NCI-H146 treated with DMSO at 0.1 percent for 48 hours (cell line): Measurements from ENCODE around the gene MAGI2.

Experiments
- DNase-seq: peaks from one replicate; lab custom pipeline; 2025; ENCODE audit not compliant: unreplicated experiment; lab: John Stamatoyannopoulos, UW

The MAGI2 gene

DNA sequence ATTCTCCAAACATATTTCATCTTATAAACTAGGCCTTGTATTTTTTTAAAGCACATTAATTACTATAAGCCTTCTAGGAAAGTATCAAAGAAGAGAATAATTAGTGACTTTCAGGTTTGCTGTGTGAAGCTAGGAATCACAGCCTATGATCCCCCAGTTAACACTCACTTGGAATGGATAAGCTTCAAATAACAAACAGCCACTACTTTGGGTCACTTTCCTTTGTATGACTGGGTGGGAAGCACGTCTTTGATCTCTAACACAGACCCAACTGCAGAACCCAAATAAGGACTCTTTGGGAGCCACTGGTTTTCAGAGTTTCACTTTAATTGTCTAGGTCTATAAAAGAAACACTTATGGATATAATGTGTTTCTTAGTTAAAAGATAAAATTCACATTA is 769.3 kb downstream of the MAGI2 start:
- DNase-seq, result no peak

DNA sequence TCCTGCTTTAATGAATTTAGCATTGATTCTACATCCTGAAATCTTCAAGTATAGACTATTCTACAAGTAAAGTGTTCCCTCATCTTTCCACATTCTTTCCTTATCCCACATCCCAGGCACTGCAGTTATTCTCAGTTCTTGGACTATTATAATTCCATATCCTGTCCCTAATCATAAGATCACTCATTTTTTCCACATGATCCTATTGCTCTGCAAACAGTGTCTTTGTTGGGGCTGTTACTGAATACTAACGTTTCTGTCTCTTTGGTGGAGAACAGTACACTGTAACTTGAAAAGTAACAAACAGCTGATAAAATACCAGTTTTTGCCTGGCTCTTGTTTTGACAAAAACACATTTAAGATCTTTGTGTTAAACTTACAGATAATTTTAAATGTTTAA is 769.9 kb downstream of the MAGI2 start:
- DNase-seq, result no peak

DNA sequence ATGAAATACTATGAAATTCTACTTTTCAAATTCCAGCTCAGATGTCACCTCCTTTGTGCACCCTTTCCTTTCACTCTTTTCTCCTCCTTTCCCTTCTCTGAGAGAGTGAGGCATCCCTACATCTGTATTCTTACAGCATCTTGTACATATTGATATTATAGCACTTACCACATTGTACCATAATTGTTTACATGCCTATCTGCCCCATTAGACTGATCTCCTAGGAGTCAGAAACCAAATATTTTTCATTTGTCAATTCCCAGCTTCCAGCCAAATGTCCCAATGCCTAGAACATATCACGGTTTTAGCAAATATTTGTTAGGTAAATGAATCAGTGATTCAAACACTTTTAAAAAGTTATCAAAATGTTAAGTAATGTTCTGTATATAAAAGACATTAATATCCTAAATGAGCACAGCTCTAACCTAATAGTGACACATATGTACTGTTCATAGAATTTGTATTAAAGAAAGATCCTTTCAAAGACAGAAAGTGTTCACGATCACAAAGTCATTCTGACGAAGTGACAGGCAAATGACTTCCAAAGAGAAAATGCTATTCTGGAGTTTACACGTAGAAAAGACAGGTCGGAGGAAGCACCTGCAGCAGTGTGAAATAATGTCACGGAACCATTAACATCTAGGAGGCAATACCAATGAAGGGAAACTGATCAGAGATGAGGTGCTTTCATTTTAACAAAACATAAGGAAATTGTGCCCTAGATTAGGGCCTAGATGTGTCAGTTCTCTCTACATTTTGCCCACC is 774.2 kb downstream of the MAGI2 start:
- no peak for DNase-seq

DNA sequence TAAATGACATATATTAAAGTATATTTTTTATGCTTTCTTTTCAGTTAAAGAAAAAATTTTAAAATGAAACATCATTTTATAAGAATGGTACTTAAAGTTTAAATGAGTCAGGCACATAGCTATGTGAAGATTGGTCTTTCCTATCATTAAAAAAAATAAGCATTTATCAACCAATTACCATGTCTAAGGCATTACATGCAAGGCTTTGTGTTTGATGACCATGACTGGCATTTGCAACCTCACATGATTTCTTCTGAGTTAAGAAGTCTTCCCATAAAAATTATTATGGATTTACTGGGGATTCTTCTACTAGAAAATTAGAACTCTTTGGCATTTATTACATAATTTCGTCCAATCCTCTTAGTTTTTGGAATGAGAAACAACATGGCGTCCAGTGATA is 776.1 kb downstream of the MAGI2 start:
- DNase-seq, result no peak

DNA sequence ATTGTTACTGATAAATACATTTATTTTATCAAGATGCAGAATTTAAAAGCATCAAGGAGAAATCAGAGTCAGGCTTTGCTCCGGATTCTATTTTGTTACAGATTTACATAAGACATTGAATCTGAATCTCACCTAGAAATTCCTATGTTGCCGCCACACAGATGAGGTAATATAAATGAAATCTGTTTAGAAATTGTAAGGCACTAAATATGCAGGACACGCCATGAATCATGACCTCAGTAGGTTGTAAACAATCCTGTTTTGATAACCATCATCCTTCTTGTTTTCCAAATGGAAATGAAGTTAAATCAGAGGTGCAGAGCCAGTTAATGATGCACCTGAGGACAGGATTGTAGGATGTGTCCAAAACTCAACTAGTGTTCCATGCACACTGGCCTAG is 778.0 kb downstream of the MAGI2 start:
- DNase-seq, result no peak

DNA sequence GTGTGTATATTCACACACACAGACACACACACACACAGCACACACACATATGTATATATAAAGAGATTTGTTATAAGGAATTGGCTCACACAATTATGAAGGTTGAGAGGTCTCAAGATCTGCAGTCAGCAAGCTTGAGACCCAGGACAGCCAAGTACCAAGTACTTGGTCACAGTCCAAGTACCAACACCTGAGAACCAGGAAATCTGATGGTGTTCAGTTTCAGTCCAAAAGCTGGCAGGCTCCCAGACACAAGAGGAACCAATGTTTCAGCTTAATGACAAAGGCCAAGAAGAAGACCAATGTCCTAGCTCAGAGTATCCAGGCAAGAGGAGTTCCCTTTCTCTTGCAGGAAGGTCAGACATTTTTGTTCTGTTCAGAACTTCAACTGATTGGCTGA is 780.2 kb downstream of the MAGI2 start:
- no peak for DNase-seq

DNA sequence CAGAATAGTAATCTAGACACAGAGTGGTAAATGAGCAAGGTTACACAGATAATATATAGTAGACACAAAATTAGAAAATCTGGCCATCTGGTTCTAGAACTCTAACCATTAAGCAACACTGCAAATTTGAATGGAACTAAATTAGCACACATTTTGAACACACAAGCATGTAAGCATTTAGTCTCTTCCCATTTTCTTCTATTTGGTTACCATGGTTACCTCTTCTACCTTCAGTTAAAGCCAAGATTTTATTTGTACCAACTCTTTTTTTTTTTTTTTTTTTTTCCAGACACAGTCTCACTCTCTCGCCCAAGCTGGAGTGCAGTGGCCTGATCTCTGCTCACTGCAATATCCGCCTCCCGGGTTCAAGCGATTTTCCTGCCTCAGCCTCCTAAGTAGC is 790.5 kb downstream of the MAGI2 start:
- no peak for DNase-seq

DNA sequence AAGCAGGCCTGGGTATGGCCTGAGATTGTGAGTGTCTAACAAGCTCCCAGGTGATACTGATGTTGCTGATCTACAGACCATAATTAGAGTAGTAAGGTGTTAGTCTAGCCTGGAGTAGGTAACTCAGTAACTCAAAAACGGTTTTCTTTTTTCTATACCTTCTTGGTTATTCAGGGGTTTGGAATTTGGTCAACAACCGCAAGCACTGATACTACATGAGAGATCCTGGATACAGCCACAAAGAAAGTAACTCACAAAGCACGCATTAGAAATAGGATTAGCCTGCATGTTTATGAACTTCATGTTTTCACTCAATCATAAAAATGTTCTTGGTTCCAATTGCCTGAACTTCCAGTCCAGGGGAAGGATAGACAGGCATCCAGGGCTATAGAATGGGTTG is 803.5 kb downstream of the MAGI2 start:
- DNase-seq, result no peak

DNA sequence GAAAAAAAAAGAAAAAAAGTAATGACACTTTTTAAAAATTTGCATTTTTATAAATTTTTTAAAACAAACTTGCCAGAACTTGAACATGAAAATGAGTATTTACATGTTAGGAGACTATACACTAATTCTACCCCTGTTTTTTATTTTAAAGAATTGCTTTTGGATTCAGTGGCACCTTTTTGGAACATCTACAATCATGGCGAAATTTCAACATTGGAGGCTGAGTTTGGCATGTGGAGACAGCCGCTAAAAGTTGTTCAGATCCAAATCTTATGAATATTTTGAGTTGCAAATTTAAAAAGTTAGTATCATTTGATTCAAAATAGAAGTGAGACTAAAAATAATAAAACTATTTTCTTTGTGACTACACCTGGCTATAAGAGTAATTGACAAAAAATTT is 804.2 kb downstream of the MAGI2 start:
- no peak for DNase-seq

DNA sequence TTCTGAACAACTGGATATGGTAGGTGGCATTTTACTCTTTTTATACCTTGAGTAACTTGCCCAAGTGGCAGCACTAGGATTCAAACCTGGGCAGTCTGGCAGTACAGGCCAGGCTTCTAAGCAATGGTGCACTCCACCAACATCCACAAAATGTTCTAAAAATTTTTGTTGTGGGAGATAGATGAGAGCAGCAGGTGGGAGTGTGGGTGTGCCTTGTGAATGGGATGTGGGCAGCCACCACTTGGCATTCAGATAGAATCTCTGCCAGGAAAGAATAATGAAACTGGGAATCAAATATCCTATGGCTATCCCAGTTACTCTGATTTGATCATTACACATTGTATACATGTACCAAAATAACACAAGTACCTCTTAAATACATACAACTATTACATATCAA is 810.7 kb downstream of the MAGI2 start:
- DNase-seq, result no peak

DNA sequence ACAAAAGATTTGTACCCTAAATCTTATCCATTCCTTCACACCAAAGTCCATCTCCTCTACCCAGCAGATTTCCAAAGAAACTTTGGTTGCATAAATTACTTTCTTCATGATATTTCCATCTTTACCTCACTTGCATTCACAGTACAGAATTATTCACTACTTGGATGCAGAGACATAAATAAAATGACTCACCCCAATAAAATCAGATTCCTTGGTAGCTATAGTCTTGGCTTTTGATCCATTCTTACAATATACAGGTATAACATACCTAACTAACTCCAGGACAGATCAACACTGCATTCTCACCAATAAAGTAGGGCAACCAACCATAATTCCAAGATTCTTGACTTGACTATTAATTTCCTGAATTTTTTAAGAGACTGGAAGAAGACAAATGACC is 815.1 kb downstream of the MAGI2 start:
- DNase-seq, result no peak

DNA sequence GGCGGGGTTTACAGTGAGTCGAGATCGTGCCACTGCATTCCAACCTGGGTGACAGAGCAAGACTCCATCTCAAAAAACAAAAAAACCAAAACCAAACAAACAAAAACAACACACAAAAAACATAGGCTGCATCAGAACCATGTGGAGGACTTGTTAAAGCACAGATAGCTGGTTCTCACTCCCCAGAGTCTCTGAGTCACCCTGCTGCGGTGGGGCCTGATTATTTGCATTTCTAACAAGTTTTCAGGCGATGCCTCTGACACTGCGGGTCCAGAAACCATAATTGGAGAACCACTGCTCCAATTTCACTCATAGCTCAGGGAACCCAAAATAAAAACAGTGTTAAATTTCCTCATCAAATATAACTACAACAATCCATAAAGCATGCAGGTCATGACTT is 816.7 kb downstream of the MAGI2 start:
- DNase-seq, result no peak

DNA sequence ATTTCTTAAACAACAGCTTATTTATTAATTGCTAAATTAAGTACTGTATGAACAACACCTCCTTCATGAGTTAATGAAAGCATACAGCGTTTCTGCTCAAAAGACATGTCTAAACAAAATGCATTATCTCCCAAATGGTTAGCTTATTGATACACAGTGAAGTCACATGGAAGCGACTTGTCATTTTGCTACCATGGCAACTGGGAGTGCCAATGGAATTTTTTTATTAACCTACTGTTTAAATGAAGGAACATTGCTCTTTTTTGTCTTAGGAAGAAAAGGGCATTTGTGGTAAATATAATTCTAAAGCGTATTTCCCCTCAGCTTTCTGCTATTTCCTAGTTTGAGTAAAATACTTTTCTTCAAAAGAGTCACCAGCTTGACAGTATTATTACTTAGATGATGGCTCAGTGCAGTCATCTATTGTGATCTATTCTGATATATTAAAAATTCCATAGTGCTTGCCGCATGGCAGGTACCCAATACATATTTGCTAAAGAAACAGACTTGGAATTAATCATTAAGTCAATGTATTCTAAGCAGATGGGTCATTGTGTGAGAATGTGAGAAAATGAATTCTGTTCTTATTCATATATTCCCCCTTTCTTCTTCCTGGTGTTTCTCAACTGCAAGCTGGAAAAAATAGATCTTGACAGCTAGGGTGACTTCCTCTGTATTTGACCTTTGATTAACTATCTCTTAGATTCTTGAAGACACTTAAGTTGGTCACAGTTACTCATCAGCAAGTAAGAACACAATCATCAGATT is 818.3 kb downstream of the MAGI2 start:
- DNase-seq, result no peak

DNA sequence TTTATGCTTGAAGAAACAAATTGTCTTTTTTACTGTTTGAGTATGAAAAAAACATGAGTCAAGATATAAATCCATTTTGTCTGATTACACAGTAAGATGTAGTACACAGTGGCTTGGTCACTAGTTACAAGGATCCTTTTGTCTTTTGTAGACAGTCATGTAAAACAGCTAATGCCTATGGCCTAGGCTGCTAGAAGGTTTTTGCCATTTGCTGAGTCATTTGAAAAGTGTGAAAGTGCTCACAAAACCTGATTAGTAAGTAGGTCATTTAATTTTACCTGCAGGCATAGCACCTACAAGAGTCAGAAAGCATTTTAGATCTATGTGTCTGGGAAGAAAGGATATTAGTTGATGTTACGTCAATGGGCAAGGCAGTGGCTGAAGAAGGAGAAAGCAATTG is 819.4 kb downstream of the MAGI2 start:
- no peak for DNase-seq

DNA sequence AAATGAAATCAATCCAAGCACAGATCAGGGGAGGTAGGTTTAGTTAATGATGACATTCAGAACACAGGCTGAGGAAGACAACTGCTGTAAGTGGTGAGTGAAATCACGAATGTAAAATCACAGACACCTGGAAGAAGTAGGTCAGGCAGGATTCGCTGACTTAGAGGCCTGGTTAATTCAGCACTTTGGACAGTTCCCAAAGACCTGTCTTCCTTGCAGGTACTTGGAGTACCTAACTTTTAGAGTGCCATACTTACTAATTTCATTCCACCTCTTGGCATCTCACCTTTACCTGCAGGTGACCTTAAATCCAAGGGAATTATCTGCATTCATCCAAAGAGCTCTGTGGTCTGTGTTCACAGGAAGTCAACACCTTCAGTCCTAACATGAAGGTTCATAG is 832.5 kb downstream of the MAGI2 start:
- DNase-seq, result no peak

DNA sequence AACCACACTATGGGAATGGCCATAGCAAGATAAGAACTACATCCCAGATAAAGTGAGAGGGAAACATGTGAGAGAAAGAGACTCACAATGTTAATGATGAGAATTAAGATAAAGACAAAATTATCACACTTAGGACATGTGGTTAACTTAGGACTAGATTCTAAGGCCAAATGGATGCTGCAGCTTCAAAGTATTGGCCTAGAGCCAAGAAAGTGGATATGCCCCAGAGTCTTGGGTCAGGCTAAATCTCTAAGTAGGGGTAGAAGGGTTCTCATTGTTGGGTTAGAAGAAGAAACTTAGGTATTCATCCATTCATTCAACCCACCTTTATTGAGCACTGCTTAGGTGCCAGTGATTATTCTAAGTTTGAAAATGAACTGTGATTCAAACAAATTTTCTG is 836.9 kb downstream of the MAGI2 start:
- no peak for DNase-seq

DNA sequence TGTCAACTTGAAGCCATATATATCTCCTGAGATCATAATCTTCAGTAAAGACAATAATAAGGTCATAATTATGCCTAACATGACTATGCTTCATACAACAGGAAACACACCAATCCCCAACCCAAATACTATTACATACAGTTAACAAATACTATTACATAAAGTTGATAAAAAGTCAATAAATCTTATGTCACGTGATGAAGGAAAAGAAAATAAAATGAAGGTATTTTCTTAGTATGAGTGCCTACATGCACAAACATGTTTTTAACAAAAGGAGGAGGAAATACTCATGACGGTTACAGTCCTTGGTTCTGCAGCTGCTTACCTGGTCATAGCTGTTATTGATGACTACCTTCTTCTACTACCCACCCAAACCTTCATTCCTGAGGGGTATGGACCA is 844.2 kb downstream of the MAGI2 start:
- no peak for DNase-seq

DNA sequence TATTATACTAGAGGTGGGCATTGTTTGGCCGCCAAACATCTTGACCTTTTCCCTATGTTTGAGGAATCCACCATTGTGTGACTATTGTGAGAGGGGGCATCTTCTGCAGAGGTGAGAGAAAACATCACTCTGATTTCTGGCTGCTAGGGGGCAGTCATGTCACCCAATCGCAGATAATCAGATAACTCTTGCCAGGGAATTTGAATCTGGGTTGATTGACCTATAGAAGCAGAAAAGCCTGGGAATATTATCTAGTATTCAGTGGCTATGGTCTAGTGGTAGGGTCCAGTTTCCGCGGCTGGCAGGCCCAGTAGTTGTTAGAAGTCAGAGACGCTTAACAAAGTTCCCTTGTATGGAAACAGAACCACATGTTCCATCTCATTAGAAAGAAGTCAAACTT is 846.4 kb downstream of the MAGI2 start:
- no peak for DNase-seq

DNA sequence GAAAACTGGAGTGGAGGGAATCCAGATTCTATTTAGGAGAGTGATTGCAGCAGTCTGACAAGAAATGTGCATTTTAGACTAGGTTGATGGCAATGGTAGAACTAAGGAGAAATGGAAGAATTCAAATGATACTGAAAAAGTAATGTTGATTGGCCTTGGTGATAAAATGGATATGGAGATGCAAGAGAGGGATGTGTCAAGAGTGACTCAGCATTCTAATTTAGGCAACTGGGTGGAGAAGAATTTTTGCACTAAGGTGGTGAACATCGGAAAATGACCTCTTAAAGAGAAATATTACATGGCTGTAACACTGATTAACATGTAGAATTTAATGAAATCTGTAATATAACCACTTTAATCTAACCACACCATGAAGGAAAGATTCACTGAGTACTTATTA is 848.3 kb downstream of the MAGI2 start:
- no peak for DNase-seq

DNA sequence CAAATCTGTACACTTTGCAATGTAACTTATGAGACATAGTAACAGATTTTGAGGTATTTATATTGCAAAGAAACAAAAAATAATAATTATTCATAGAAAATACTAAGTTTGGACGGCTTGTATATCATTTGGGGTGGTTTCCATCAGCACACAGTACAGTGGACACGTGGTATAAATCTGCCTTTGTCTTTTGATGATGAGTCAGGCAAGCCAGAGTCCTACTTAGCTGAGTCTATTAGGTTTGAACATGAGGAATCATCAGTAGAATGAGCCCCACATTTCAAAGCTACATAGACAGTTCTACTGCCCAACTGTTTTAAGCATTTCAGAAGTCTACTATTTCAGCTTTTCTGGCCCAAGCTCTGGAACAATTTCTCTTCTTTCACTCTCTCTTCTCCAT is 851.7 kb downstream of the MAGI2 start:
- DNase-seq, result no peak

DNA sequence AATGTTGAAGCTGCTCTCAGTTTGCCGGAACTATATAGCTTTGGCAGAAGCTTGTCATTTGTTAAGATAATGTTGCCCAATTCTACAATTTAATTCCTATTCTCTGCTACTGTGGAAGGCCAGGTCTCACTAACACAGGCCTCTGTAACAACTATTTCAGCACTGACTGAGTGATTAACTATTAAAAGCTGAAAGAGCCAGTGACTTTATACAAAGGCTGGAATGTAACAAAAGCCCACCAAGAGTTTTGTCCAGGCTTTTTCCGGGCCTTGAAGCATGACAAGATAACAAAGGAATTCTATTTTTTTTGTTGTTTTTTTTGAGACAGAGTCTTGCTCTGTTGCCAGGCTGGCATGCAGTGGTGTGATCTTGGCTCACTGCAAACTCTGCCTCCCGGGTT is 859.3 kb downstream of the MAGI2 start:
- no peak for DNase-seq

DNA sequence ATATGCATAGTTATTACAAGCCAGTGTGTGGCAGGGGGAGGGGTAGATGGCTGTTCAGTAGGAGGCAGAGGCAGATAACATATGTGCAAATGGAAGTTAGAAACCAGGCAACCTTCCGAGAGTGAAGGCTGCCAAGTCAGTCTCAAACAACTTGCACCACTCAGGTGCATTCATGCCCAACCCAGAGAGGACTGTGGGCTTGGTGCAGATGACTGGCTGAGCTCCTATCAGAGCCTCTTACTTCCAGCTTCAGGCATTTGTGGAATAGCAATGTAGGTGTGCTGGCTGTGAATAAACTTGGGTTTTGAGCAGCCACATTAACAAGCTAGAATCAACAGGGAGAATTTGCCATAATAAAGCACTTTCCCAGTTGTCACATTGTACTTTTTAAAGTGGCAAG is 865.1 kb downstream of the MAGI2 start:
- DNase-seq, result no peak
